Bronchial epithelial cell (primary cell): ENCODE measurements around the gene TUBA8. TPM values are rescaled to one million over a fixed set of nuclear protein-coding genes. Genes with fewer than 3 reads are reported as not detected.

Experiments
- DNase-seq: peaks from one replicate; pipeline ENCODE4 v3.0.0-alpha.2; 2010; ENCODE audit warnings: low read depth
- FAIRE-seq: peaks from 2 replicates; lab custom pipeline; 2011; peaks lifted over from hg19 to GRCh38; lab: Jason Lieb, UNC
- H3K27me3 ChIP-seq: 2 replicates; pipeline ENCODE4 v1.5.1; 2011; ENCODE audit warnings: low read length; ENCODE audit not compliant: control insufficient read depth, insufficient read depth
- H3K36me3 ChIP-seq: 2 replicates; pipeline ENCODE4 v1.5.1; 2011; ENCODE audit warnings: low read length; ENCODE audit not compliant: control insufficient read depth, insufficient read depth
- H3K4me3 ChIP-seq: 2 replicates; pipeline ENCODE4 v1.5.1; 2011; ENCODE audit warnings: mild to moderate bottlenecking, low read depth, low read length, control low read depth
- CTCF ChIP-seq: IDR thresholded peaks from 2 replicates; pipeline ENCODE4 v1.5.1; 2011; ENCODE audit warnings: mild to moderate bottlenecking, moderate library complexity, low read length, control low read depth, inconsistent platforms; ENCODE audit not compliant: insufficient read depth, severe bottlenecking
- total RNA-seq: library from RNA; depleted of rRNA; stranded (reverse); fragments of >200 nt; gene quantifications from 2 replicates; pipeline ENCODE4 v1.2.1, GENCODE V29; 2014

Gene TUBA8
- total RNA-seq, 1 donor from 2014 or later = 0.26 TPM

GRCh38 chr22:18108187-18108586, 2.4 kb upstream of the TUBA8 start:
- TF ChIP-seq CTCF = no peak
- no peak for FAIRE-seq
- Histone ChIP-seq H3K4me3 (no peak overlapping the region), H3K36me3 (no peaks in the 10 kb centered on the region), H3K27me3 (peaks cover 7% of the 10 kb centered on the region)
- no peak for DNase-seq

- peaks cover 9% of the 10 kb centered on the region for H3K27me3 ChIP-seq
Observed at GRCh38 chr22:18109410-18110193, 1.0 kb upstream of the TUBA8 start.

GRCh38 chr22:18110954-18111758, 547 bp downstream of the TUBA8 start:
- H3K36me3 ChIP-seq = no peaks in the 10 kb centered on the region
- H3K27me3 ChIP-seq = peaks cover 9% of the 10 kb centered on the region
- peak overlapping the region; percentile 28 for H3K4me3 ChIP-seq
- no peak for FAIRE-seq
- DNase-seq = no peak
- no peak for TF ChIP-seq CTCF

More at GRCh38 chr22:18109410-18110193, 1.0 kb upstream of the TUBA8 start:
- no peak overlapping the region for H3K4me3 ChIP-seq
- no peak for TF ChIP-seq CTCF
- no peak for FAIRE-seq
- no peak for DNase-seq
- H3K36me3 ChIP-seq = no peaks in the 10 kb centered on the region

GRCh38 chr22:18111759-18112330, 1.2 kb downstream of the TUBA8 start:
- no peak for TF ChIP-seq CTCF
- DNase-seq = no peak
- no peak for FAIRE-seq
- Histone ChIP-seq H3K27me3 (peaks cover 9% of the 10 kb centered on the region), H3K36me3 (no peaks in the 10 kb centered on the region), H3K4me3 (no peak overlapping the region)

- no peak for TF ChIP-seq CTCF
- peaks cover 9% of the 10 kb centered on the region for H3K27me3 ChIP-seq
- no peak overlapping the region for H3K4me3 ChIP-seq
- no peaks in the 10 kb centered on the region for H3K36me3 ChIP-seq
- DNase-seq (no peak), FAIRE-seq (no peak)
Observed at GRCh38 chr22:18112440-18112839, 1.8 kb downstream of the TUBA8 start.
